Natural killer cell (primary cell): Measurements from ENCODE around the gene MCEE. TPM values are rescaled to one million over a fixed set of nuclear protein-coding genes. Genes with fewer than 3 reads are reported as not detected.

ENCODE experiments used
- ATAC-seq, 3 donors: fragments of 150-1000 bp in 2 of 3; fragments of 200-7000 bp in 1 of 3; cut with Tn5 transposase; 1 replicate in 1 of 3; 2 replicates in 2 of 3; pipeline ENCODE4 v1.10.0; 2021; ENCODE audit warnings: mild to moderate bottlenecking in 2 of 3, moderate library complexity in 2 of 3
- DNase-seq, 2 donors: peaks; one replicate each; pipeline versions ENCODE4 v3.0.0 to v3.0.0-alpha.2; 2013 to 2021; ENCODE audit warnings: mixed read lengths in 1 of 2
- H3K27ac ChIP-seq: one replicate; pipeline ENCODE4 v1.5.1; 2013; ENCODE audit warnings: mild to moderate bottlenecking, low read length
- H3K27me3 ChIP-seq: one replicate; pipeline ENCODE4 v1.6.1; 2013; ENCODE audit warnings: low read length; ENCODE audit not compliant: control insufficient read depth, insufficient read depth
- H3K36me3 ChIP-seq: one replicate; pipeline ENCODE4 v1.6.1; 2013; ENCODE audit warnings: low read length; ENCODE audit not compliant: control insufficient read depth, insufficient read depth
- H3K4me1 ChIP-seq: one replicate; pipeline ENCODE4 v1.6.1; 2013; ENCODE audit warnings: low read length; ENCODE audit not compliant: control insufficient read depth, insufficient read depth
- H3K4me3 ChIP-seq: one replicate; pipeline ENCODE4 v1.5.1; 2013; ENCODE audit warnings: low read length
- H3K9me3 ChIP-seq: one replicate; pipeline ENCODE4 v1.6.1; 2013; ENCODE audit warnings: low read length; ENCODE audit not compliant: control insufficient read depth, insufficient read depth
- H3K27ac Mint-ChIP-seq, 2 donors: one replicate each; pipeline ENCODE4 v1.8.0; 2022; ENCODE audit warnings: mild to moderate bottlenecking in 2 of 2, mixed read lengths in 2 of 2, moderate library complexity in 1 of 2
- H3K27me3 Mint-ChIP-seq, 2 donors: one replicate each; pipeline ENCODE4 v1.8.0; 2022; ENCODE audit warnings: low read depth in 2 of 2, mixed read lengths in 2 of 2
- H3K36me3 Mint-ChIP-seq: one replicate; pipeline ENCODE4 v1.8.0; 2022; ENCODE audit warnings: mixed read lengths
- H3K4me1 Mint-ChIP-seq, 2 donors: one replicate each; pipeline ENCODE4 v1.8.0; 2022; ENCODE audit warnings: mixed read lengths in 2 of 2
- H3K4me3 Mint-ChIP-seq: one replicate; pipeline ENCODE4 v1.8.0; 2022; ENCODE audit warnings: mild to moderate bottlenecking, moderate library complexity, mixed read lengths
- H3K9me3 Mint-ChIP-seq, 2 donors: one replicate each; pipeline ENCODE4 v1.8.0; 2022; ENCODE audit warnings: mixed read lengths in 2 of 2
- WGBS: methylation state at CpG from one replicate; pipeline ENCODE4 v1.1.7; 2013; ENCODE audit warnings: missing lambda C conversion rate; ENCODE audit not compliant: insufficient coverage; 5-methylcytosine and 5-hydroxymethylcytosine counted together
- intact Hi-C: fragments of 100-400 bp; cut with micrococcal nuclease; formaldehyde crosslinking; loops from one replicate; pipeline ENCODE4 v1.14.2; 2022
- total RNA-seq, 4 donors: library from RNA; stranded (reverse); fragments of 120-200 nt in 1 of 4; gene quantifications; one replicate each; pipeline versions ENCODE4 v1.2.3 to v1.2.4, GENCODE V29; 2013 to 2022
- TF ChIP-seq, protein P1 (sequence below): fragments of 200-600 bp; IDR thresholded peaks from one replicate; pipeline ENCODE4 v1.8.0; 2022; ENCODE audit warnings: antibody characterized with exemption

The MCEE gene
- total RNA-seq, 3 donors from 2014 or later (not counting 1 experiment from before 2014, with no cell fraction given): 8.4 to 10.4 (median 8.7) TPM

DNA sequence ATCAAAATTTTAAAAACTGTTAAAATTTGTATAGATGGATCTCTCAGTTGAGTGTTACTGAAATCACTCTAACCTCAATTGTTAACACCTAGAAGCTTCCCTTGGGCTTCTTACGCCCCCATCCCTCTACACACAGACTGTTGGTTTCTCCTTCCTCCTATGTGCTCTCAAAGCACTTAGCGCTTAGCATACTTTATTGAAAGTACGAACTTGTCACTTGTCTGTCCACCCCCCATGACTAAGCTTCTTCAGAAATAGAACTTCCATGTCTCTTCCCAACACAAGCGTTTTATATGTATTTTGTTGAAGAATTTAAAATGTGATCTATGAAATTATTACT is 846 bp upstream of the MCEE start:
- H3K27me3 Mint-ChIP-seq: no peaks in the 10 kb centered on the region
- H3K36me3 Mint-ChIP-seq: no peaks in the 10 kb centered on the region
- H3K27ac Mint-ChIP-seq: no peak overlapping the region
- DNase-seq: peak in 1 of 2 donors; percentile 48
- peak in 2 of 3 donors; percentile 14 to 19 for ATAC-seq
- intact Hi-C loops: loop anchor here (2.0 to 5.0 kb wide), 2 partner anchors 60 to 96 kb away; partner anchors contain the start of gene PAIP2B
- H3K4me1 Mint-ChIP-seq: peaks cover 8 to 13% of the 10 kb centered on the region in 2 donors
- WGBS: 4% methylated on average over 3 of the region's 4 CpGs
- TF ChIP-seq, protein P1, sequence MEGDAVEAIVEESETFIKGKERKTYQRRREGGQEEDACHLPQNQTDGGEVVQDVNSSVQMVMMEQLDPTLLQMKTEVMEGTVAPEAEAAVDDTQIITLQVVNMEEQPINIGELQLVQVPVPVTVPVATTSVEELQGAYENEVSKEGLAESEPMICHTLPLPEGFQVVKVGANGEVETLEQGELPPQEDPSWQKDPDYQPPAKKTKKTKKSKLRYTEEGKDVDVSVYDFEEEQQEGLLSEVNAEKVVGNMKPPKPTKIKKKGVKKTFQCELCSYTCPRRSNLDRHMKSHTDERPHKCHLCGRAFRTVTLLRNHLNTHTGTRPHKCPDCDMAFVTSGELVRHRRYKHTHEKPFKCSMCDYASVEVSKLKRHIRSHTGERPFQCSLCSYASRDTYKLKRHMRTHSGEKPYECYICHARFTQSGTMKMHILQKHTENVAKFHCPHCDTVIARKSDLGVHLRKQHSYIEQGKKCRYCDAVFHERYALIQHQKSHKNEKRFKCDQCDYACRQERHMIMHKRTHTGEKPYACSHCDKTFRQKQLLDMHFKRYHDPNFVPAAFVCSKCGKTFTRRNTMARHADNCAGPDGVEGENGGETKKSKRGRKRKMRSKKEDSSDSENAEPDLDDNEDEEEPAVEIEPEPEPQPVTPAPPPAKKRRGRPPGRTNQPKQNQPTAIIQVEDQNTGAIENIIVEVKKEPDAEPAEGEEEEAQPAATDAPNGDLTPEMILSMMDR: no peak
- no peaks in the 10 kb centered on the region for H3K9me3 Mint-ChIP-seq
- Histone ChIP-seq H3K27ac (peak overlapping the region; percentile 80), H3K9me3 (no peaks in the 10 kb centered on the region), H3K27me3 (no peaks in the 10 kb centered on the region), H3K4me3 (peak overlapping the region; percentile 89), H3K4me1 (peaks cover 17% of the 10 kb centered on the region), H3K36me3 (peaks cover 22% of the 10 kb centered on the region)
- no peak overlapping the region for H3K4me3 Mint-ChIP-seq

DNA sequence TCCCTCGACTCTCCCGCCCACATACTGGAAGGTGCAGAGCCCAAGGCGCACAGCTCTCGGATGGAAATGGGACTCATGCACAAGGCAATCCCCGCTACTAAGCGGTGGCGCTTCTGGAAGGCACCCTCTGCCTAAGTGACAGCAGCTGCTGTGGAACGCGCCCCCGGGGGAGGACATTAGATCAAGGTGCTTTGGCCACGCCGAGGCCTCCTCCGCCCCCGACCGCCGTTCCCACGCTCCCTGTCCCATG is 202 bp downstream of the MCEE start:
- Histone ChIP-seq H3K9me3 (no peaks in the 10 kb centered on the region), H3K4me3 (peak overlapping the region; percentile 89), H3K27me3 (no peaks in the 10 kb centered on the region), H3K27ac (peak overlapping the region; percentile 80), H3K36me3 (peaks cover 11% of the 10 kb centered on the region), H3K4me1 (peaks cover 17% of the 10 kb centered on the region)
- under 1% methylated on average over 17 of the region's 17 CpGs for WGBS
- no peak overlapping the region for H3K27ac Mint-ChIP-seq
- no peaks in the 10 kb centered on the region for H3K27me3 Mint-ChIP-seq
- DNase-seq (no peak), ATAC-seq (peak; percentile 48 to 68 (median 54))
- H3K36me3 Mint-ChIP-seq: no peaks in the 10 kb centered on the region
- intact Hi-C loops: loop anchor here (2.0 to 5.0 kb wide), 2 partner anchors 59 to 97 kb away; partner anchors contain the start of gene PAIP2B
- TF ChIP-seq, protein P1: no peak
- peaks cover 8 to 13% of the 10 kb centered on the region in 2 donors for H3K4me1 Mint-ChIP-seq
- no peak overlapping the region for H3K4me3 Mint-ChIP-seq
- H3K9me3 Mint-ChIP-seq: no peaks in the 10 kb centered on the region

DNA sequence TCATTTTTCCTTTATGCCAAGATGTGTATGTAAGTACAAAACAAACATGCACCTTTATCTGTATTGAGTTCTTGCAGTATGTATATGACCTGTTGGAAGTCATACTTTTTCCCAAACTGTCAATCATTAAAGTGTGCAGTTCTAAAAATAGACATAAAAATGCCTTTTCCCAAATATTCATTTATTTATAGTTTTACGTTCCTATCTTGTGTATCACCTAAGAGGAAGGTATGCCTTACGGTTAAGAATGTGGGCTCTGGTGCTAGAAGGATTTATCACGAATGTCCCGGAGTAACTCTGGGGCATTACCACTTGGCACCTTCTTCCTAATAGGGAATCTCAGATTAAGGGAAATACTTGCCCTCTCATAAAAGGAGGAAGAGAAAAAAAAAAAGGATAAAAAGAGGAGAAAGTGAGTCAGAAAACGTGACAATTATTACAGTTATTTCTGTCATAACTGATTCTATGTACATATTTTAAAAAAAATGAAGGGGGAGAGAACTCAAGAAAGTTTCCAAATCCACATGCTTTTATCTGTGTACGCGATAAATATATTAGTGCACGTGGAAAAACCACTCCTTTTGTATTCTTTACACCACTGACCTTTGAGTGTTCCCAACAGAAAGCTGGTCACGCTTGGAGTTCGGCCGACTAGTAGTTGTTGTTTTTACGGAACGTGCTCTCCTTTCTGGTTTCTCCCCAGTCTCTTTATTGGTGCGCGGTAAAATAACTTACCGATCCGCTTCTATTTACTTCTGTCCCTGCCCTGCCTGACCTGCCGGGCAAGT is 721 bp downstream of the MCEE start:
- H3K9me3 Mint-ChIP-seq: no peaks in the 10 kb centered on the region
- Histone ChIP-seq H3K4me1 (peaks cover 17% of the 10 kb centered on the region), H3K27me3 (no peaks in the 10 kb centered on the region), H3K27ac (peak overlapping the region; percentile 80), H3K9me3 (no peaks in the 10 kb centered on the region), H3K4me3 (peak overlapping the region; percentile 89), H3K36me3 (peaks cover 6% of the 10 kb centered on the region)
- no peak for DNase-seq
- no peaks in the 10 kb centered on the region for H3K36me3 Mint-ChIP-seq
- TF ChIP-seq, protein P1: no peak
- no peak overlapping the region for H3K4me3 Mint-ChIP-seq
- no peaks in the 10 kb centered on the region for H3K27me3 Mint-ChIP-seq
- no peak for ATAC-seq
- intact Hi-C loops: no loop called here
- no peak overlapping the region for H3K27ac Mint-ChIP-seq
- peaks cover 8 to 13% of the 10 kb centered on the region in 2 donors for H3K4me1 Mint-ChIP-seq
- WGBS: 4% methylated on average over 16 of the region's 18 CpGs

DNA sequence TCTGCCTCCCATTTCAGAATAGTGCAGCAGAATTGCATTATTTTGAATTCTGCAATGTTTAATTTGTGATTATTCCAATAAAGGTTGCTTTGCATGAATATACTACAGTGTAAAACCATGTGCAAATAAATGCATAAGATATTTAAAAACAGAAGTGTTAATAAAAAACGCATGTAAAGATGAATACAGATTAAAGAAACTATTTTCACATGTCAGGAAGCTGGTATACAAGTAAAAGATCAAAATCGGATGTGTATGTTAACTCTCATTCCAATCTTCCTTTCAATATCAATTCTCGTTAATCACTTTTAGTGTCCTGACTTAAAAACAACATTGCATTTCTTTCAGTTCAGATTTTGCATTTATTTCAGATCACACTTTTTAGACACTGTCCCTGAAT is 3.1 kb downstream of the MCEE start:
- no peak for DNase-seq
- Histone ChIP-seq H3K9me3 (no peaks in the 10 kb centered on the region), H3K27me3 (no peaks in the 10 kb centered on the region), H3K4me3 (no peak overlapping the region), H3K27ac (no peak overlapping the region), H3K4me1 (peaks cover 17% of the 10 kb centered on the region), H3K36me3 (peaks cover 5% of the 10 kb centered on the region)
- intact Hi-C loops: no loop called here
- Mint-ChIP-seq H3K4me3 (no peak overlapping the region), H3K27ac (no peak overlapping the region), H3K9me3 (no peaks in the 10 kb centered on the region), H3K4me1 (peaks cover 8 to 13% of the 10 kb centered on the region in 2 donors), H3K27me3 (no peaks in the 10 kb centered on the region), H3K36me3 (no peaks in the 10 kb centered on the region)
- WGBS: 89% methylated on average over 3 of the region's 3 CpGs
- ATAC-seq: no peak
- TF ChIP-seq, protein P1: no peak
